Stimulated activated CD4-positive, alpha-beta T cell treated with anti-CD3 and anti-CD28 coated beads, Interleukin-1b, Interleukin-23, amount 100 ng/mL, for 1 hour (primary cell): Measurements from ENCODE around the gene ZNF774.
"Not testable (repeated sequence)": the region's sequence is repeated elsewhere in the genome, so short reads cannot be mapped to it uniquely, and the experiment has no call there.

ENCODE experiments used
- DNase-seq, 2 donors: peaks; one replicate each; pipeline ENCODE4 v3.0.0-alpha.2; 2020; ENCODE audit warnings: low read depth in 2 of 2

The ZNF774 gene

GRCh38 chr15:90388462-90389380, 36.6 kb downstream of the ZNF774 start:
- no peak for DNase-seq

GRCh38 chr15:90389513-90389912, 37.4 kb downstream of the ZNF774 start:
- DNase-seq, result no peak

- no peak for DNase-seq
Measured at GRCh38 chr15:90393040-90393439, 41.0 kb downstream of the ZNF774 start.

GRCh38 chr15:90394074-90394473, 42.0 kb downstream of the ZNF774 start:
- DNase-seq, result no peak

- DNase-seq, result no peak
Measured at GRCh38 chr15:90394748-90395442, 42.8 kb downstream of the ZNF774 start.

GRCh38 chr15:90396321-90396720, 44.2 kb downstream of the ZNF774 start:
- DNase-seq, result no peak

- DNase-seq, result no peak
Measured at GRCh38 chr15:90400005-90400758, 48.1 kb downstream of the ZNF774 start.

- DNase-seq, result peak in 1 of 2 donors; percentile 32
Measured at GRCh38 chr15:90400759-90401314, 48.8 kb downstream of the ZNF774 start.

- DNase-seq, result no peak
Measured at GRCh38 chr15:90401495-90401894, 49.4 kb downstream of the ZNF774 start.

- DNase-seq, result no peak
Measured at GRCh38 chr15:90402223-90402622, 50.1 kb downstream of the ZNF774 start.

- no peak for DNase-seq
Measured at GRCh38 chr15:90402767-90403166, 50.7 kb downstream of the ZNF774 start.

- DNase-seq, result no peak
Measured at GRCh38 chr15:90405055-90405607, 53.0 kb downstream of the ZNF774 start.

- DNase-seq, result no peak
Measured at GRCh38 chr15:90407336-90407735, 55.3 kb downstream of the ZNF774 start.

- DNase-seq, result no peak
Measured at GRCh38 chr15:90407871-90408317, 55.8 kb downstream of the ZNF774 start.

GRCh38 chr15:90408657-90409056, 56.6 kb downstream of the ZNF774 start:
- no peak for DNase-seq

GRCh38 chr15:90409587-90409986, 57.5 kb downstream of the ZNF774 start:
- not testable (repeated sequence) for DNase-seq

- DNase-seq, result not testable (repeated sequence)
Measured at GRCh38 chr15:90410316-90410715, 58.2 kb downstream of the ZNF774 start.

- no peak for DNase-seq
Measured at GRCh38 chr15:90411176-90411575, 59.1 kb downstream of the ZNF774 start.
